Mesothelial cell of epicardium (in vitro differentiated cells): ENCODE measurements around the gene DCLRE1B. TPM values are rescaled to one million over a fixed set of nuclear protein-coding genes. Genes with fewer than 3 reads are reported as not detected.

ENCODE experiments used
- DNase-seq, 2 experiments: peaks; one replicate each; pipeline ENCODE4 v3.0.0; 2021; ENCODE audit warnings: low spot score in 2 of 2; ENCODE audit not compliant: unreplicated experiment in 2 of 2
- H3K27ac Mint-ChIP-seq: 2 replicates; pipeline ENCODE4 v1.8.0; 2021; ENCODE audit warnings: mixed read lengths
- H3K27me3 Mint-ChIP-seq: 2 replicates; pipeline ENCODE4 v1.8.0; 2021; ENCODE audit warnings: low read depth, mixed read lengths
- H3K36me3 Mint-ChIP-seq: 2 replicates; pipeline ENCODE4 v1.8.0; 2021; ENCODE audit warnings: mixed read lengths
- H3K4me1 Mint-ChIP-seq: 2 replicates; pipeline ENCODE4 v1.8.0; 2021; ENCODE audit warnings: mixed read lengths
- H3K4me3 Mint-ChIP-seq: 2 replicates; pipeline ENCODE4 v1.8.0; 2021; ENCODE audit warnings: mild to moderate bottlenecking, moderate library complexity, mixed read lengths
- H3K9me3 Mint-ChIP-seq: 2 replicates; pipeline ENCODE4 v1.8.0; 2021; ENCODE audit warnings: mixed read lengths
- total RNA-seq: library from RNA; stranded (reverse); gene quantifications from 3 replicates; pipeline ENCODE4 v1.2.1, GENCODE V29; 2021
- TF ChIP-seq, protein P1 (sequence below): fragments of 200-600 bp; sonication (generic); IDR thresholded peaks from one replicate; pipeline ENCODE4 v1.5.0; 2021; ENCODE audit warnings: antibody characterized with exemption; ENCODE audit not compliant: unreplicated experiment

DCLRE1B gene
- total RNA-seq, 1 donor from 2014 or later = 9.5 TPM

- Mint-ChIP-seq H3K4me3 (no peak overlapping the region), H3K27ac (peak overlapping the region; percentile 69)
These were observed 35.5 kb downstream of the DCLRE1B start for GRCh38 chr1:113940365-113941244.

GRCh38 chr1:113941245-113941559 is 36.1 kb downstream of the DCLRE1B start:
- no peak overlapping the region for H3K27ac Mint-ChIP-seq
- H3K36me3 Mint-ChIP-seq = peaks cover 31% of the 10 kb centered on the region
- no peaks in the 10 kb centered on the region for H3K27me3 Mint-ChIP-seq
- DNase-seq = no peak
- H3K4me1 Mint-ChIP-seq = peaks cover 13% of the 10 kb centered on the region
- no peak overlapping the region for H3K4me3 Mint-ChIP-seq
- TF ChIP-seq, protein P1, sequence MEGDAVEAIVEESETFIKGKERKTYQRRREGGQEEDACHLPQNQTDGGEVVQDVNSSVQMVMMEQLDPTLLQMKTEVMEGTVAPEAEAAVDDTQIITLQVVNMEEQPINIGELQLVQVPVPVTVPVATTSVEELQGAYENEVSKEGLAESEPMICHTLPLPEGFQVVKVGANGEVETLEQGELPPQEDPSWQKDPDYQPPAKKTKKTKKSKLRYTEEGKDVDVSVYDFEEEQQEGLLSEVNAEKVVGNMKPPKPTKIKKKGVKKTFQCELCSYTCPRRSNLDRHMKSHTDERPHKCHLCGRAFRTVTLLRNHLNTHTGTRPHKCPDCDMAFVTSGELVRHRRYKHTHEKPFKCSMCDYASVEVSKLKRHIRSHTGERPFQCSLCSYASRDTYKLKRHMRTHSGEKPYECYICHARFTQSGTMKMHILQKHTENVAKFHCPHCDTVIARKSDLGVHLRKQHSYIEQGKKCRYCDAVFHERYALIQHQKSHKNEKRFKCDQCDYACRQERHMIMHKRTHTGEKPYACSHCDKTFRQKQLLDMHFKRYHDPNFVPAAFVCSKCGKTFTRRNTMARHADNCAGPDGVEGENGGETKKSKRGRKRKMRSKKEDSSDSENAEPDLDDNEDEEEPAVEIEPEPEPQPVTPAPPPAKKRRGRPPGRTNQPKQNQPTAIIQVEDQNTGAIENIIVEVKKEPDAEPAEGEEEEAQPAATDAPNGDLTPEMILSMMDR = no peak
- H3K9me3 Mint-ChIP-seq = peaks cover 7% of the 10 kb centered on the region

More at GRCh38 chr1:113940365-113941244, 35.5 kb downstream of the DCLRE1B start:
- H3K27me3 Mint-ChIP-seq = no peaks in the 10 kb centered on the region
- peaks cover 6% of the 10 kb centered on the region for H3K9me3 Mint-ChIP-seq
- H3K4me1 Mint-ChIP-seq = peaks cover 10% of the 10 kb centered on the region
- DNase-seq = no peak
- TF ChIP-seq, protein P1 = no peak
- peaks cover 28% of the 10 kb centered on the region for H3K36me3 Mint-ChIP-seq

- TF ChIP-seq, protein P1 = no peak
- peaks cover 7% of the 10 kb centered on the region for H3K9me3 Mint-ChIP-seq
- H3K4me1 Mint-ChIP-seq = peaks cover 23% of the 10 kb centered on the region
- H3K4me3 Mint-ChIP-seq = no peak overlapping the region
- no peak overlapping the region for H3K27ac Mint-ChIP-seq
- no peak for DNase-seq
- H3K36me3 Mint-ChIP-seq = peaks cover 31% of the 10 kb centered on the region
- H3K27me3 Mint-ChIP-seq = no peaks in the 10 kb centered on the region
These were observed 37.4 kb downstream of the DCLRE1B start for GRCh38 chr1:113942527-113942926.

GRCh38 chr1:113943028-113943811 is 38.1 kb downstream of the DCLRE1B start:
- peaks cover 7% of the 10 kb centered on the region for H3K9me3 Mint-ChIP-seq
- peaks cover 26% of the 10 kb centered on the region for H3K4me1 Mint-ChIP-seq
- TF ChIP-seq, protein P1 = no peak
- DNase-seq = no peak
- peaks cover 31% of the 10 kb centered on the region for H3K36me3 Mint-ChIP-seq
- H3K4me3 Mint-ChIP-seq = no peak overlapping the region
- no peaks in the 10 kb centered on the region for H3K27me3 Mint-ChIP-seq
- no peak overlapping the region for H3K27ac Mint-ChIP-seq

GRCh38 chr1:113945329-113945728 is 40.2 kb downstream of the DCLRE1B start:
- Mint-ChIP-seq H3K4me1 (peaks cover 26% of the 10 kb centered on the region), H3K4me3 (no peak overlapping the region), H3K9me3 (peaks cover 7% of the 10 kb centered on the region), H3K27me3 (no peaks in the 10 kb centered on the region), H3K36me3 (peaks cover 29% of the 10 kb centered on the region), H3K27ac (no peak overlapping the region)
- TF ChIP-seq, protein P1 = no peak
- DNase-seq = no peak
